Measurements from ENCODE around the gene TAS1R2. TPM values are rescaled to one million over a fixed set of nuclear protein-coding genes. Genes with fewer than 3 reads are reported as not detected.

TAS1R2 gene
- total RNA-seq, 3 donors from 2014 or later (not counting 1 experiment from before 2014, with no cell fraction given) = not detected

DNA sequence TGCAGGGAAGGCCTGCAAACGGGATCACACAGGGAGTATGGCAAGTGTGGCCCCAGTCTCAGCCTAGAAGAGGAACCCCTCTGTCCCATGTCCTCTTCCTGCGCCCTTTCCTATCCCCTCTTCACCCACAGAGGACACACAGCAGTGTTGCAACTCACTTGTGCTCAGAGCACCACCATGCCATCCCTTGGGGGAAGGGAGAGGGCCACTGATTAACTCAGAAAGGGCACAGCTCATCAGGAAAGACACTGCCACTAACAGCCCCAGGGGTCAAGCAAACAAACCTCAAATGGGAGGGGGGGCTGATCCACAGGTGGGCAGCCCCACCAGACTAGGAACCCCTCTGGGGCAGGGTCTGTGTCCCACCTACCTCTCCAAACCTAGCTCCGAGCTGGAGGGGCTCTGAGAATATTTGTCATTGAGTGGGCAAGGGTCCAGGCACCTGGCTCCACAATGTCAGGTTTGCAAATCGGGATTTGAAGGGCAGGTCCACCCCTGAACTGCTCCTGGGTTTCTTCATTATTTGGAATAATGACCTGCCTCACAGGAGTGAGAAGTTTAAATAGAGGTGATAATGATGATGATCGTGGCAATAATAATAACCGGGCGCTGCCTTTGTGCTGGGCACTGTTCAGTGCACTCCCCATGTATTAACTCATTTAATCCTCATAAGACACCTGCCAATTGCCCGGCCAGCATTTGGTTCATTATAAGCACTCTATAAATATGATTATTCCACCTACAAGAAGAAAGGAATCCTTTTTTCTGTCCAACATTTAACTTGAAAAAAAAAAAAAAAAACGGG lies 41.9 kb upstream of the TAS1R2 start:
- no peaks in the 10 kb centered on the region for H3K9me3 ChIP-seq (ENCODE audit: control insufficient read depth, insufficient read depth, low read length)
- H3K9me3 Mint-ChIP-seq = no peaks in the 10 kb centered on the region
- DNase-seq = no peak
- H3K4me1 ChIP-seq (ENCODE audit: control insufficient read depth, insufficient read depth, low read length) = peaks cover 19% of the 10 kb centered on the region
- H3K4me1 Mint-ChIP-seq = peaks cover 11 to 16% of the 10 kb centered on the region in 2 donors
- H3K36me3 Mint-ChIP-seq = no peaks in the 10 kb centered on the region
- intact Hi-C loops (cut with micrococcal nuclease) = no loop called here
- no peaks in the 10 kb centered on the region for H3K27me3 Mint-ChIP-seq (ENCODE audit: low read depth in 2 of 2)
- peak overlapping the region; percentile 96 for H3K4me3 Mint-ChIP-seq
- H3K4me3 ChIP-seq (ENCODE audit: low read length) = no peak overlapping the region
- TF ChIP-seq, protein P1, sequence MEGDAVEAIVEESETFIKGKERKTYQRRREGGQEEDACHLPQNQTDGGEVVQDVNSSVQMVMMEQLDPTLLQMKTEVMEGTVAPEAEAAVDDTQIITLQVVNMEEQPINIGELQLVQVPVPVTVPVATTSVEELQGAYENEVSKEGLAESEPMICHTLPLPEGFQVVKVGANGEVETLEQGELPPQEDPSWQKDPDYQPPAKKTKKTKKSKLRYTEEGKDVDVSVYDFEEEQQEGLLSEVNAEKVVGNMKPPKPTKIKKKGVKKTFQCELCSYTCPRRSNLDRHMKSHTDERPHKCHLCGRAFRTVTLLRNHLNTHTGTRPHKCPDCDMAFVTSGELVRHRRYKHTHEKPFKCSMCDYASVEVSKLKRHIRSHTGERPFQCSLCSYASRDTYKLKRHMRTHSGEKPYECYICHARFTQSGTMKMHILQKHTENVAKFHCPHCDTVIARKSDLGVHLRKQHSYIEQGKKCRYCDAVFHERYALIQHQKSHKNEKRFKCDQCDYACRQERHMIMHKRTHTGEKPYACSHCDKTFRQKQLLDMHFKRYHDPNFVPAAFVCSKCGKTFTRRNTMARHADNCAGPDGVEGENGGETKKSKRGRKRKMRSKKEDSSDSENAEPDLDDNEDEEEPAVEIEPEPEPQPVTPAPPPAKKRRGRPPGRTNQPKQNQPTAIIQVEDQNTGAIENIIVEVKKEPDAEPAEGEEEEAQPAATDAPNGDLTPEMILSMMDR (IDR thresholded peaks at IDR 0.05) = no peak
- H3K36me3 ChIP-seq (ENCODE audit: control insufficient read depth, insufficient read depth, low read length) = no peaks in the 10 kb centered on the region
- ATAC-seq = no peak
- H3K27ac ChIP-seq (ENCODE audit: low read length) = no peak overlapping the region
- H3K27me3 ChIP-seq (ENCODE audit: control insufficient read depth, insufficient read depth, low read length) = no peaks in the 10 kb centered on the region
- peak overlapping the region; percentile 90 to 95 for H3K27ac Mint-ChIP-seq
- 68% methylated on average over 9 of the region's 9 CpGs for WGBS (ENCODE audit: insufficient coverage)

DNA sequence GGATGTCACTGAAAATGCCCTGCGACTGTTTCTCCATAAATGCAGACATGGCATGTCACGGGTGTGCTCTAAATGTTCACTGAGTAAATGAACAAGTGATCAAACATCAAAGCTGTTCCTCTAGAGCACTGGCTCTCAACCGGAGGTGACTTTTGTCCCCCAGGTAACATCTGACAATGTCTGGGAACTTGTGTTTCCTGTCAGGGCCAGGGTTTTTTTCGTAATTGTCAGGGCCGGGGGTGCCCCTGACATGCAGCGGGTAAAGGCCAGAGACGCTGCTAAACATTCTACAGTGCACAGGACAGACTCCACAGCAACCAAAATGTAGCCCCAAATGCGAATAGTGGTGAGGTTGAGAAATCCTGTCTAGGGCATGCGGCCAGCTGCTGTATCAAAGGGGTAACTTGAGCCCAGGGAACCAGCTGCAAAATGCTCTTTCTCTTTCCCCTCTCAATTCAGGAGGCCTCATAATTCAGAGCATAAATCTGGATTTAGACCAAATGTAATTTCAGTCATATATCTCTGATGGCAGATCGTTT lies 40.9 kb upstream of the TAS1R2 start:
- no peak overlapping the region for H3K4me3 ChIP-seq (ENCODE audit: low read length)
- WGBS (ENCODE audit: insufficient coverage) = 77% methylated on average over 10 of the region's 10 CpGs
- Mint-ChIP-seq H3K9me3 (no peaks in the 10 kb centered on the region), H3K4me3 (no peak overlapping the region), H3K27me3 (ENCODE audit: low read depth in 2 of 2) (no peaks in the 10 kb centered on the region), H3K4me1 (peaks cover 11 to 16% of the 10 kb centered on the region in 2 donors), H3K36me3 (no peaks in the 10 kb centered on the region), H3K27ac (no peak overlapping the region)
- DNase-seq (peak in 1 of 2 donors; percentile 40), ATAC-seq (no peak)
- TF ChIP-seq, protein P1 (IDR thresholded peaks at IDR 0.05) = no peak
- H3K4me1 ChIP-seq (ENCODE audit: control insufficient read depth, insufficient read depth, low read length) = peaks cover 19% of the 10 kb centered on the region
- intact Hi-C loops (cut with micrococcal nuclease) = no loop called here
- no peaks in the 10 kb centered on the region for H3K9me3 ChIP-seq (ENCODE audit: control insufficient read depth, insufficient read depth, low read length)
- H3K36me3 ChIP-seq (ENCODE audit: control insufficient read depth, insufficient read depth, low read length) = no peaks in the 10 kb centered on the region
- H3K27me3 ChIP-seq (ENCODE audit: control insufficient read depth, insufficient read depth, low read length) = no peaks in the 10 kb centered on the region
- H3K27ac ChIP-seq (ENCODE audit: low read length) = no peak overlapping the region

DNA sequence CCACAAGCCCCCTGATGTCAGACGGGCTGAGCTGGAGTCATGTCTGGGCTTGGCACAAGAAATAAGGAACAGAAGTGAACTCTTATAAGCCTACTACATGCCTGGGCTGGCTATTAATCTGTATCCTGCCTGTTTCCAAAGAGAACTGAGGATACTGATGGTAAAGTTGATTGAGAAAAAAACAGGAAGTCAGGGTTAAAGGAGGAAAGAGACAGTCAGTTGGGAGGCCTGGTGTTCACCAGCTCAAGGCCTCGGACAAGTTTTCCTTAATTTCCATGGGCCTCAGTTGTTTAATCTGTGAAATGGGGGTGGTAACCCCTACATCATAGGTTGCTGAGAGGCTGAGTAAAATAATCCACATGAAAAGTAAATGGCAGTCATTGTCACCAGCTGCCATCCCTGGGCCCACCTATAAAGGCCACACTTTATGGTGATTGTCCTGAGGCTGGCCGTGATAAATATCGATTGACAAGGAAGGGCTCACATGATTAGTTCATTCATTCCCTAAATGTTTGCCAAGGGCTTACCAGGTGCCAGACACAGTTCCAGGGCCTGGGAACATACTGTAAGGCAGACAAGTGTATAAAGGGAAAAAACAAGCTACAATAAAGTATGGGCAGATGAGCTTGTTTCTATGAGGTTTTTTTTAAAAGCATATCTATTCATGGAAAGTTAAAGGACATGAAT lies 40.0 kb upstream of the TAS1R2 start:
- H3K27me3 ChIP-seq (ENCODE audit: control insufficient read depth, insufficient read depth, low read length) = no peaks in the 10 kb centered on the region
- Mint-ChIP-seq H3K4me1 (peaks cover 11 to 16% of the 10 kb centered on the region in 2 donors), H3K27me3 (ENCODE audit: low read depth in 2 of 2) (no peaks in the 10 kb centered on the region), H3K9me3 (no peaks in the 10 kb centered on the region), H3K36me3 (no peaks in the 10 kb centered on the region), H3K27ac (no peak overlapping the region), H3K4me3 (peak overlapping the region; percentile 47)
- TF ChIP-seq, protein P1 (IDR thresholded peaks at IDR 0.05) = no peak
- no peaks in the 10 kb centered on the region for H3K36me3 ChIP-seq (ENCODE audit: control insufficient read depth, insufficient read depth, low read length)
- no peak overlapping the region for H3K27ac ChIP-seq (ENCODE audit: low read length)
- H3K4me1 ChIP-seq (ENCODE audit: control insufficient read depth, insufficient read depth, low read length) = peaks cover 19% of the 10 kb centered on the region
- no peak for DNase-seq
- WGBS (ENCODE audit: insufficient coverage) = 85% methylated on average over 4 of the region's 4 CpGs
- H3K9me3 ChIP-seq (ENCODE audit: control insufficient read depth, insufficient read depth, low read length) = no peaks in the 10 kb centered on the region
- H3K4me3 ChIP-seq (ENCODE audit: low read length) = no peak overlapping the region
- no peak for ATAC-seq
- intact Hi-C loops (cut with micrococcal nuclease) = no loop called here

All from natural killer cell (primary cell).